Hippocampal formation (tissue), 2 donors: ENCODE measurements around the gene MCC.

ENCODE experiments used
- DNase-seq, 2 donors: peaks; one replicate each; lab custom pipeline; 2025; lab: John Stamatoyannopoulos, UW

The MCC gene

GRCh38 chr5:113202287-113202686, 286.0 kb downstream of the MCC start:
- DNase-seq: no peak

DNA sequence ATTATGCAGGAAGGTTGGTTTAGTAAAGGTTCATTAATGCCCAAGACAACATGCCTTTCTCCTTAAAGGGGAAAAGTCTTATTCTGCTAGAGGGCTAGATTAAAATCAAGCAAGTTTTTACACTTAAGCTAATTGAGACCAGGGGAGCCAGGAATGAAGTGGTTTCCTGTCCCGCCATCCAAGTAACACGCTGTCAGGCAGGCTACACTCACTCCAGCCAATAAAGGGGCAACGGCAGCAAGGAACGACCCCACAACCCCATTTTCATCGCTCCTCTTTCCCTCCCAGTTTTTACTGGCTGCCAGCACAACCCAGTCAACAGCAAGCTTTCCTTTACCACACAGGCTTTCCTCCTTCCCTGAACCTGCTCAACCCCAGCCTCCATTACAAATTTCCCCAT, 286.5 kb downstream of the MCC start:
- no peak for DNase-seq

DNA sequence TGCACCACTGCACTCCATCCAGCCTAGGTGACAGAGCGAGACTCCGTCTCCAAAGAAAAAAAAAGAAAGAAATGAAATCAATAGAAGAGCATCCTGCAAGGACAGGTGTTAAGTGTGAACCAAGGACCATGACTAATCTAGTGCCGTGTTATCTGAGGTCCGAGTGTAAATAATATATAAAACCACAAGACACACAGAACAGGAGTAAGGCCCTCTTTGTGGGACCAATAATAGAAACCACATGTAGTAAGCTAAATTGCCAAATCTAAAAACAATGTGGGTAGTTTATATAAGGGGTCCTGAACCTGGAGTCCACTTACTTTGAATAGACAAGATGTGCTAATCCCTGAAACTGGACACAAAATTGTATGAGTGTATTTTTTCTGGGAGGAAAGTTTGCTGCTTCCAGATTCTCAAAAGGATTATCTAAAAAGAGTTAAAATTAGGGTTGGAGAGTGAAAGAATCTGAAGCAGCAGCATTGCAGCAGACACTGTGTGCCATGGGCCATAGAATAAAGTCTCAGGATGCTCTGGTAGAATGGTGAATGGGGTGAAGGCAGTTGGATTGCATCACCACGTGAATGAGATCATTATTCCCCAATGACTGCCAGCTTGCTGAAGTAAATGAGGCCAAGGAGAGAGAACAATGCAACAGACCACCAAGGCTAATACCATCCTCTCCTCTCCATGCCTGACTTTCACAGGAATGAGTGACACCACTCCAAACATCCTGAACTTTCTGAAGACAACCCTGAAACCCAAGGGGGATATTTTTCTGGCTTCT, 288.9 kb downstream of the MCC start:
- no peak for DNase-seq

DNA sequence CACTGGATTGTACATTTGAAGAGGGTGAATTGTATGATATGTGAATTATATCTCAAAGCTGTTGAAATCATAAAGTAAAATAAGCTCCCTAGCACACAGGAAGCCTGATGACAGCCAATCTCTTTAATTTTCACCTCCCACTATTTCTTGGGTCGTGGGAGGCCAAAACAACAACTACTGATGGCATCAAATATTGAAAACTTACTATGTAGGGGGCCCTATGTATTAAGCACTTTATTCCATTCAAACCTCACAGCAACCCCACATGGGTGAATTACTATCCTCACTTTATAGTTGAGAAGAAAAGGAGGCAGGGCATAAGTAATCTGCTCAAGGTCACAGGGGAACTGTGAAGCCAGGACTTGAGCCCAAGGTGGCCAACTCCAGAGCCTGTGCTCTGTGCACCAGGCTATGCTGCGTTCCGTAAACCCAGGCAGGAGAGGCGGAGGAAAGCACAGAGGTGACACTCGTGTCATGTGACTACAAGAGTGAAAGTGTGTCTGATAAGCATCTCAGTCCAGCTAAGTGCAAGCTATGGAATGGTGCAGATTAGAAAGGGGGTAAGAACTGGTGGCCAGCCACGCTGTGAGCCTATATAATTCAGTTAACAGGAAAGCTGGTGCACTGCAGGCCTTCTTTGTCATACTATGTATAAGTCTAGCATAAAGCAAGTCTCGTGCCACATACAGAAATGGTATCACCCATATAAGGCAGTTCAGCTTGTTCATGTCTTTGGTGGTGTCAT, 290.6 kb downstream of the MCC start:
- no peak for DNase-seq

GRCh38 chr5:113195771-113196170, 292.5 kb downstream of the MCC start:
- no peak for DNase-seq

DNA sequence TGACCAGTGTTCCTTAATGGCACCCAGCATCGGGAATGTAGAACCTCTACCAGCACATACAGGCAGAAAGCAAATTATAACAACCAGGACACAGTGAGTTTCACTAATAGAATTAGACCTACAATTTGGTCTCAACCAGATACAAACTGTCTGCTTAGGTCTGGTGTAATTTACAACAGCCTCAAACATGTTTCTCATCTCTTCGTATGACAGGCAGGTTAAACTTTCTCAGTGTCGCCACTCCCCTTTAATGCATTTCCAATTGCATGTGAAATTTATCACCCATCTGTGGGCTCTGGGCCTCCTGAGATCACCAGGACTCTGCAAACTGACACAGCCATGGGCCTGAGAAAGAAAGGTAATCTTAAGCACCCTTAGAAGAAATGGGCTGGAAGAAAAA, 293.0 kb downstream of the MCC start:
- DNase-seq: no peak

- DNase-seq: no peak
These were observed 293.7 kb downstream of the MCC start for GRCh38 chr5:113194591-113194990.

DNA sequence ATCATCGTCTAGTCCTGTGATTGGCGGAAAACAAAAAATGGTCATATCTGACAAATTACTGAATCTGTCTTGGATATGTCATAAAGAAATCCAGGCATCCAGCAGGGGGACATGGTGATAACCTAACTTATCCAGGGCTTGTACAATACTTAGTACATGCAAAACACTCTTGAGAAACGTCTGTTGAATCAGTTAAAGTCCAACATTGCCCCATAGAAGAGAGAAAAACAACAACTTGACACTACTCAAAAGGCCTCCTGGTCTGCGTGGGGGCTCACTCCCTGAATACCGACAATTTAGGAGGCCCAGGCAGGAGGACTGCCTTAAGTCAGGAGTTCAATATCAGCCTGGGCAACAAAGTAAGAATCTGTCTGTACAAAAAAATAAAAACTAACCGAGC, 294.1 kb downstream of the MCC start:
- no peak for DNase-seq

- no peak for DNase-seq
These were observed 294.8 kb downstream of the MCC start for GRCh38 chr5:113193311-113193978.

DNA sequence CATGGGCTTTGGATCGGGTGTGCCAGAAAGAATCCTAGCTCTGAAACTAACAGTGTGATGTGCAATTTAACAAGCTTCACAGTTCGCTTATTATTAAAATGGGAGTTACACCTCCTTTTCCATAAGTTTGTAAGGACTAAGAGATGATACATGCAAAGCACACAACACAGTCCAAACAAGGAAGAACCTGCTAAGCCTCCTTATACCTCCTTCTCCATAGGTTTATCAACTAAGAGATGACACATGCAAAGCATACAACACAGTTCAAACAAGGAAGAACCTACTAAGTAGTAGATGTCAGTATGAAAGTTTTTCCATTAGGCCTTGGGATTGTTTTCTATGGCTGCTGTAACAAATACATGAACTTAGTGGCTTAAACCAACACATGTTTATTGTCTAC, 295.7 kb downstream of the MCC start:
- no peak for DNase-seq

- DNase-seq: no peak
These were observed 297.9 kb downstream of the MCC start for GRCh38 chr5:113190347-113190746.

DNA sequence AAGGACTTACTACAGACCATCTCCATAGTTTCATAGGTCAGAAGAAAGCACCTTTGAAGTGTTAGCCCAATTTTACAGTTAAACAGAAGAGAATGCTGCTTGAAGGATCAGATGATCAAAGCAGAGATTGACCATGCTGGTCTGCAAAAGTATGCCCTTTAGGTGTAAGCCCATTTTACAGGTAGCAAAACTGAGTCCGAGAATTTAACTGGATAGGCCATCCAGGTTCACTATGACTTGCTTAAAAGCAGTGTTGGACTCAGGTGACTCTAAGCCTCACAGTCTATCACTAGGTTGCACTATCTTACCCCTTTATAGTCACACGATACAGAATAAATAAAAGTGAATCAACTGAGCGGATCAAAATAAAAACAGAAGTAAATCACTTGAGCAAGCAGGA, 299.0 kb downstream of the MCC start:
- no peak for DNase-seq

DNA sequence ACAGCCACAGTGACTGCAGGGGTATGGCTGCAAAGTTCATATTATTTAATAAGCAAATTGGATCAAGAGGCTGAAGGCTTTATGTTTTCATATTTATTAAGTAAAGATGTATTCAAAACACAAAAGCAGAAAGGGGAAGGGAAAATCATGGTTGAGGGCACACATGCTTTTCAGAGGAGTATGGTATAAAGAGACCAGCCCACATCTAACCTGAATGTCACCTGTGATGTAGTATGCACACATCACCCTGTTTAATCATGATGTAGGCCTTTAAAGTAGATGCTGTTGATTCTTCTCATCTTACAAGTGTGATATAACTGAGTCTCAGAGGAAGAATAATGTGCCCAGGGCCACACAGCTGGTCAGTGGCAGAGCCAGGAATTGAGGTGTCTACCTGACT, 299.8 kb downstream of the MCC start:
- no peak for DNase-seq

GRCh38 chr5:113187906-113188305, 300.3 kb downstream of the MCC start:
- no peak for DNase-seq

- DNase-seq: no peak
These were observed 302.2 kb downstream of the MCC start for GRCh38 chr5:113186061-113186460.

- no peak for DNase-seq
These were observed 304.6 kb downstream of the MCC start for GRCh38 chr5:113183694-113184093.

- DNase-seq: no peak
These were observed 305.5 kb downstream of the MCC start for GRCh38 chr5:113182658-113183344.

GRCh38 chr5:113181853-113182490, 306.3 kb downstream of the MCC start:
- DNase-seq: no peak

DNA sequence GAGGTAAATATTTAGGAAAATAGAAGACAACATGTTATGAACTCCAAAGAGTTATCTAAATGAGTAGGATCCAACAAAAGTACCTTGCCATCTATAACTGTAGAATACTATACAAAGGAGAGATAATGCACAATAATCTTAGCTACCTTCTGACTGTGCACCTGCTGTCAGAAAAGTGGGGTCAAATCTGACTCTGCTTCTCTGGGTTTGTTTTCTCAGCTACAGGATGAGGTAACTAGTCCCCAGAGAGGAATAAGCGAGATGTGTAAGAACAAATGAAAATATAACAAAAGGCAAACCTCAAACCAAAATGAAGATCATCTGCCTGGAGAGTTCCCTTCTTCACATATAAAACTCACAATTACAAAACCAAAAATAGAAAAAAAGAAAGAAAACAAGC, 306.8 kb downstream of the MCC start:
- no peak for DNase-seq

- no peak for DNase-seq
These were observed 309.1 kb downstream of the MCC start for GRCh38 chr5:113179156-113179555.

- no peak for DNase-seq
These were observed 310.0 kb downstream of the MCC start for GRCh38 chr5:113178073-113178779.
